H1 (cell line): ENCODE data around the gene RUNX1. TPM values are rescaled to one million over a fixed set of nuclear protein-coding genes. Genes with fewer than 3 reads are reported as not detected.

Experiments
- CBX8 ChIP-seq: fragments of 300-800, 300-1000 bp; sonication (generic); IDR thresholded peaks from 2 replicates; pipeline ENCODE4 v1.7.1; 2016; ENCODE audit warnings: low read depth, low read length, borderline replicate concordance
- CEBPB ChIP-seq: IDR thresholded peaks from 2 replicates; pipeline ENCODE4 v1.6.1; 2012; ENCODE audit warnings: low read depth, low read length
- POLR2A ChIP-seq, 2 experiments: IDR thresholded peaks; 1 replicate in 1 of 2; 2 replicates in 1 of 2; pipeline ENCODE4 v1.6.1; 2011; ENCODE audit warnings: low read depth in 2 of 2, low read length in 2 of 2, mild to moderate bottlenecking in 2 of 2; ENCODE audit errors: control extremely low read depth in 1 of 2
- polyA plus RNA-seq, 7 experiments: library from polyadenylated mRNA; depleted of rRNA in 3 of 7; stranded (reverse) in 5 of 7; unstranded in 2 of 7; fragments of >200 nt in 5 of 7; fragments of 200-250 nt in 2 of 7; gene quantifications; 1 replicate in 5 of 7; 2 replicates in 1 of 7; 4 replicates in 1 of 7; pipeline versions ENCODE4 v1.2.1 to v1.2.3, GENCODE V29; 2011 to 2013; ENCODE audit warnings: missing spikeins in 2 of 7, mixed read lengths in 2 of 7
- total RNA-seq: library from RNA; stranded (reverse); fragmentation: NEBNext Ultra II Directional; extraction: Animal tissue kit (Norgen Biotek cat#: 25700); gene quantifications from 2 replicates; pipeline ENCODE4 v1.2.1, GENCODE V29; 2021
- TF ChIP-seq, protein P1 (sequence below): fragments of 300-600 bp; sonication (generic); IDR thresholded peaks from 2 replicates; pipeline ENCODE4 v1.7.1; 2012; ENCODE audit warnings: low read length, moderate library complexity, mild to moderate bottlenecking, inconsistent platforms; ENCODE audit not compliant: insufficient replicate concordance

Gene RUNX1
- total and polyA plus RNA-seq, 2 of the 8 experiments (the other 6 are each of a cell fraction or from before 2014, with no cell fraction given): 0.20 to 0.60 TPM

DNA sequence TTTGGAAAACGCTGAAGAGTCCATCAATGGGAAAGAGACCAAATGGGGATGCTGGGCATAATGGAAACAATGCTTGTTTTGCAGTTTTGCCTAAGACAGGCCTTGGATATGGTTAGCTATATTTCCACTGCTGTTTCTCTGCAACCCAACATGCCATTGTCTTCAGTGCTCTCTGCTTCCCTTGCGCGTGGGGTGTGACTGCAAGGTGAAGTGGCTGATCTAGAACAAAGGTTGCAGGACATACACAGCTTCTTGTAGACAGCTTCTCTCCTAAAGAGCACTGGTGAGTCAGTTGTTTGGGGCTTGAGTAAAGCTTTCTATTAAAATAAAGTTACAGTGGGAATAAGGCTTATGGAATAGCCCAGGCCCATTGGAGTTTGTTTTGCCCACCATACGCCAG, 33.0 kb downstream of the RUNX1 start (continued):
- TF ChIP-seq CBX8 (no peak), POLR2A (IDR thresholded peaks at IDR 0.05; ENCODE audit: control extremely low read depth in 1 of 2, low read depth in 2 of 2, low read length in 2 of 2) (no peak), CEBPB (no peak)
- TF ChIP-seq, protein P1, sequence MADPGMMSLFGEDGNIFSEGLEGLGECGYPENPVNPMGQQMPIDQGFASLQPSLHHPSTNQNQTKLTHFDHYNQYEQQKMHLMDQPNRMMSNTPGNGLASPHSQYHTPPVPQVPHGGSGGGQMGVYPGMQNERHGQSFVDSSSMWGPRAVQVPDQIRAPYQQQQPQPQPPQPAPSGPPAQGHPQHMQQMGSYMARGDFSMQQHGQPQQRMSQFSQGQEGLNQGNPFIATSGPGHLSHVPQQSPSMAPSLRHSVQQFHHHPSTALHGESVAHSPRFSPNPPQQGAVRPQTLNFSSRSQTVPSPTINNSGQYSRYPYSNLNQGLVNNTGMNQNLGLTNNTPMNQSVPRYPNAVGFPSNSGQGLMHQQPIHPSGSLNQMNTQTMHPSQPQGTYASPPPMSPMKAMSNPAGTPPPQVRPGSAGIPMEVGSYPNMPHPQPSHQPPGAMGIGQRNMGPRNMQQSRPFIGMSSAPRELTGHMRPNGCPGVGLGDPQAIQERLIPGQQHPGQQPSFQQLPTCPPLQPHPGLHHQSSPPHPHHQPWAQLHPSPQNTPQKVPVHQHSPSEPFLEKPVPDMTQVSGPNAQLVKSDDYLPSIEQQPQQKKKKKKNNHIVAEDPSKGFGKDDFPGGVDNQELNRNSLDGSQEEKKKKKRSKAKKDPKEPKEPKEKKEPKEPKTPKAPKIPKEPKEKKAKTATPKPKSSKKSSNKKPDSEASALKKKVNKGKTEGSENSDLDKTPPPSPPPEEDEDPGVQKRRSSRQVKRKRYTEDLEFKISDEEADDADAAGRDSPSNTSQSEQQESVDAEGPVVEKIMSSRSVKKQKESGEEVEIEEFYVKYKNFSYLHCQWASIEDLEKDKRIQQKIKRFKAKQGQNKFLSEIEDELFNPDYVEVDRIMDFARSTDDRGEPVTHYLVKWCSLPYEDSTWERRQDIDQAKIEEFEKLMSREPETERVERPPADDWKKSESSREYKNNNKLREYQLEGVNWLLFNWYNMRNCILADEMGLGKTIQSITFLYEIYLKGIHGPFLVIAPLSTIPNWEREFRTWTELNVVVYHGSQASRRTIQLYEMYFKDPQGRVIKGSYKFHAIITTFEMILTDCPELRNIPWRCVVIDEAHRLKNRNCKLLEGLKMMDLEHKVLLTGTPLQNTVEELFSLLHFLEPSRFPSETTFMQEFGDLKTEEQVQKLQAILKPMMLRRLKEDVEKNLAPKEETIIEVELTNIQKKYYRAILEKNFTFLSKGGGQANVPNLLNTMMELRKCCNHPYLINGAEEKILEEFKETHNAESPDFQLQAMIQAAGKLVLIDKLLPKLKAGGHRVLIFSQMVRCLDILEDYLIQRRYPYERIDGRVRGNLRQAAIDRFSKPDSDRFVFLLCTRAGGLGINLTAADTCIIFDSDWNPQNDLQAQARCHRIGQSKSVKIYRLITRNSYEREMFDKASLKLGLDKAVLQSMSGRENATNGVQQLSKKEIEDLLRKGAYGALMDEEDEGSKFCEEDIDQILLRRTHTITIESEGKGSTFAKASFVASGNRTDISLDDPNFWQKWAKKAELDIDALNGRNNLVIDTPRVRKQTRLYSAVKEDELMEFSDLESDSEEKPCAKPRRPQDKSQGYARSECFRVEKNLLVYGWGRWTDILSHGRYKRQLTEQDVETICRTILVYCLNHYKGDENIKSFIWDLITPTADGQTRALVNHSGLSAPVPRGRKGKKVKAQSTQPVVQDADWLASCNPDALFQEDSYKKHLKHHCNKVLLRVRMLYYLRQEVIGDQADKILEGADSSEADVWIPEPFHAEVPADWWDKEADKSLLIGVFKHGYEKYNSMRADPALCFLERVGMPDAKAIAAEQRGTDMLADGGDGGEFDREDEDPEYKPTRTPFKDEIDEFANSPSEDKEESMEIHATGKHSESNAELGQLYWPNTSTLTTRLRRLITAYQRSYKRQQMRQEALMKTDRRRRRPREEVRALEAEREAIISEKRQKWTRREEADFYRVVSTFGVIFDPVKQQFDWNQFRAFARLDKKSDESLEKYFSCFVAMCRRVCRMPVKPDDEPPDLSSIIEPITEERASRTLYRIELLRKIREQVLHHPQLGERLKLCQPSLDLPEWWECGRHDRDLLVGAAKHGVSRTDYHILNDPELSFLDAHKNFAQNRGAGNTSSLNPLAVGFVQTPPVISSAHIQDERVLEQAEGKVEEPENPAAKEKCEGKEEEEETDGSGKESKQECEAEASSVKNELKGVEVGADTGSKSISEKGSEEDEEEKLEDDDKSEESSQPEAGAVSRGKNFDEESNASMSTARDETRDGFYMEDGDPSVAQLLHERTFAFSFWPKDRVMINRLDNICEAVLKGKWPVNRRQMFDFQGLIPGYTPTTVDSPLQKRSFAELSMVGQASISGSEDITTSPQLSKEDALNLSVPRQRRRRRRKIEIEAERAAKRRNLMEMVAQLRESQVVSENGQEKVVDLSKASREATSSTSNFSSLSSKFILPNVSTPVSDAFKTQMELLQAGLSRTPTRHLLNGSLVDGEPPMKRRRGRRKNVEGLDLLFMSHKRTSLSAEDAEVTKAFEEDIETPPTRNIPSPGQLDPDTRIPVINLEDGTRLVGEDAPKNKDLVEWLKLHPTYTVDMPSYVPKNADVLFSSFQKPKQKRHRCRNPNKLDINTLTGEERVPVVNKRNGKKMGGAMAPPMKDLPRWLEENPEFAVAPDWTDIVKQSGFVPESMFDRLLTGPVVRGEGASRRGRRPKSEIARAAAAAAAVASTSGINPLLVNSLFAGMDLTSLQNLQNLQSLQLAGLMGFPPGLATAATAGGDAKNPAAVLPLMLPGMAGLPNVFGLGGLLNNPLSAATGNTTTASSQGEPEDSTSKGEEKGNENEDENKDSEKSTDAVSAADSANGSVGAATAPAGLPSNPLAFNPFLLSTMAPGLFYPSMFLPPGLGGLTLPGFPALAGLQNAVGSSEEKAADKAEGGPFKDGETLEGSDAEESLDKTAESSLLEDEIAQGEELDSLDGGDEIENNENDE: no peak
